HG02571 (cell line): Measurements from ENCODE around the gene AFAP1L2.

Experiments
- ATAC-seq: cut with Tn5 transposase; IDR thresholded peaks from one replicate; pipeline ENCODE4 v1.9.1; 2021; ENCODE audit warnings: mild to moderate bottlenecking, moderate library complexity; ENCODE audit not compliant: unreplicated experiment

The AFAP1L2 gene

GRCh38 chr10:114391599-114391998 is 12.7 kb downstream of the AFAP1L2 start:
- no peak for ATAC-seq

- ATAC-seq, result no peak
These were observed 14.9 kb downstream of the AFAP1L2 start for GRCh38 chr10:114389426-114389825.

- no peak for ATAC-seq
These were observed 16.0 kb downstream of the AFAP1L2 start for GRCh38 chr10:114388275-114388674.

- ATAC-seq, result no peak
These were observed 16.5 kb downstream of the AFAP1L2 start for GRCh38 chr10:114387784-114388183.

GRCh38 chr10:114386452-114386851 is 17.9 kb downstream of the AFAP1L2 start:
- no peak for ATAC-seq

GRCh38 chr10:114385557-114385956 is 18.7 kb downstream of the AFAP1L2 start:
- no peak for ATAC-seq

GRCh38 chr10:114384601-114385000 is 19.7 kb downstream of the AFAP1L2 start:
- no peak for ATAC-seq

GRCh38 chr10:114384181-114384580 is 20.1 kb downstream of the AFAP1L2 start:
- no peak for ATAC-seq

GRCh38 chr10:114380797-114381196 is 23.5 kb downstream of the AFAP1L2 start:
- no peak for ATAC-seq

GRCh38 chr10:114380060-114380459 is 24.2 kb downstream of the AFAP1L2 start:
- ATAC-seq, result no peak

- ATAC-seq, result no peak
These were observed 24.7 kb downstream of the AFAP1L2 start for GRCh38 chr10:114379631-114380041.

- no peak for ATAC-seq
These were observed 27.8 kb downstream of the AFAP1L2 start for GRCh38 chr10:114376523-114376922.

- ATAC-seq, result no peak
These were observed 29.3 kb downstream of the AFAP1L2 start for GRCh38 chr10:114375047-114375446.

GRCh38 chr10:114374053-114374791 is 30.1 kb downstream of the AFAP1L2 start:
- no peak for ATAC-seq

GRCh38 chr10:114373631-114374030 is 30.7 kb downstream of the AFAP1L2 start:
- no peak for ATAC-seq

- no peak for ATAC-seq
These were observed 31.3 kb downstream of the AFAP1L2 start for GRCh38 chr10:114372995-114373394.

- no peak for ATAC-seq
These were observed 32.1 kb downstream of the AFAP1L2 start for GRCh38 chr10:114372179-114372578.

- ATAC-seq, result no peak
These were observed 33.3 kb downstream of the AFAP1L2 start for GRCh38 chr10:114370966-114371365.

- ATAC-seq, result no peak
These were observed 34.1 kb downstream of the AFAP1L2 start for GRCh38 chr10:114370199-114370598.

- no peak for ATAC-seq
These were observed 36.3 kb downstream of the AFAP1L2 start for GRCh38 chr10:114368057-114368391.

- no peak for ATAC-seq
These were observed 36.8 kb downstream of the AFAP1L2 start for GRCh38 chr10:114367351-114368056.

GRCh38 chr10:114364726-114365125 is 39.6 kb downstream of the AFAP1L2 start:
- ATAC-seq, result no peak
